IMR-90 (cell line): ENCODE results near the gene MCTP2. TPM values are rescaled to one million over a fixed set of nuclear protein-coding genes. Genes with fewer than 3 reads are reported as not detected.

Source experiments
- ATAC-seq: fragments of 200-7000 bp; cut with Tn5 transposase; 2 replicates; pipeline ENCODE4 v1.9.1; 2020; ENCODE audit warnings: low read depth, mild to moderate bottlenecking, moderate library complexity
- BruUV-seq: library from RNA; stranded (reverse); fragments of 400-500 nt; replicated peaks from 2 replicates; lab custom pipeline; 2021; lab: Mats Ljungman, UMichigan
- CTCF ChIA-PET: fragments of 300-600 bp; formaldehyde crosslinking; extraction: SDS; loops from one replicate; lab custom pipeline; 2021; ENCODE audit warnings: antibody characterized with exemption; lab: Yijun Ruan, JAX
- POLR2A ChIA-PET: fragments of 300-600 bp; sonication (Branson Sonifier 250); formaldehyde crosslinking; loops from one replicate; lab custom pipeline; 2022; ENCODE audit warnings: antibody characterized with exemption; ENCODE audit not compliant: unreplicated experiment; lab: Charles Lee
- DNase-seq: peaks from one replicate; pipeline ENCODE4 v3.0.0; 2013
- H2AFZ ChIP-seq: replicated peaks from 2 replicates; pipeline ENCODE3; 2013; ENCODE audit warnings: low read length, mild to moderate bottlenecking; ENCODE audit not compliant: poor library complexity
- H2AK5ac ChIP-seq: 2 replicates; pipeline ENCODE4 v1.6.1; 2013; ENCODE audit warnings: low read depth, low read length, inconsistent platforms
- H2AK9ac ChIP-seq: replicated peaks from 2 replicates; pipeline ENCODE3; 2013; ENCODE audit warnings: mild to moderate bottlenecking, low read depth, low read length, moderate library complexity; ENCODE audit not compliant: poor library complexity
- H2BK120ac ChIP-seq: 2 replicates; pipeline ENCODE4 v1.6.1; 2013; ENCODE audit warnings: low read depth, low read length, inconsistent platforms
- H2BK15ac ChIP-seq: 3 replicates; pipeline ENCODE4 v1.6.1; 2013; ENCODE audit warnings: low read depth, low read length, inconsistent platforms
- H2BK20ac ChIP-seq: 2 replicates; pipeline ENCODE4 v1.6.1; 2013; ENCODE audit warnings: low read depth, mild to moderate bottlenecking, inconsistent platforms, low read length, moderate library complexity
- H2BK5ac ChIP-seq: 2 replicates; pipeline ENCODE4 v1.6.1; 2013; ENCODE audit warnings: mild to moderate bottlenecking, low read depth, low read length, inconsistent platforms; ENCODE audit not compliant: poor library complexity, severe bottlenecking
- H3K14ac ChIP-seq: replicated peaks from 2 replicates; pipeline ENCODE4 v1.6.1; 2013; ENCODE audit warnings: low read depth, low read length, inconsistent platforms
- H3K18ac ChIP-seq: 2 replicates; pipeline ENCODE4 v1.6.1; 2013; ENCODE audit warnings: low read depth, low read length, control low read depth
- H3K23ac ChIP-seq: 2 replicates; pipeline ENCODE4 v1.6.1; 2013; ENCODE audit warnings: low read depth, low read length, inconsistent platforms
- H3K27ac ChIP-seq: 2 replicates; pipeline ENCODE4 v1.5.1; 2013; ENCODE audit warnings: mild to moderate bottlenecking, control low read depth, low read length; ENCODE audit not compliant: insufficient read depth
- H3K27me3 ChIP-seq: 2 replicates; pipeline ENCODE4 v1.6.1; 2013; ENCODE audit warnings: low read length; ENCODE audit not compliant: control insufficient read depth, insufficient read depth
- H3K36me3 ChIP-seq: 2 replicates; pipeline ENCODE4 v1.6.1; 2013; ENCODE audit warnings: low read length, mixed read lengths; ENCODE audit not compliant: control insufficient read depth, insufficient read depth
- H3K4ac ChIP-seq: 2 replicates; pipeline ENCODE4 v1.6.1; 2013; ENCODE audit warnings: low read depth, low read length, inconsistent platforms
- H3K4me1 ChIP-seq: 2 replicates; pipeline ENCODE4 v1.6.1; 2013; ENCODE audit warnings: low read length, mixed read lengths; ENCODE audit not compliant: control insufficient read depth, insufficient read depth
- H3K4me2 ChIP-seq: 2 replicates; pipeline ENCODE4 v1.6.1; 2013; ENCODE audit warnings: low read depth, mild to moderate bottlenecking, control low read depth, low read length, moderate library complexity
- H3K4me3 ChIP-seq: 2 replicates; pipeline ENCODE4 v1.5.1; 2013; ENCODE audit warnings: low read depth, mild to moderate bottlenecking, control low read depth, low read length, moderate library complexity; ENCODE audit not compliant: insufficient read depth
- H3K56ac ChIP-seq: 2 replicates; pipeline ENCODE4 v1.6.1; 2013; ENCODE audit warnings: low read length, inconsistent platforms; ENCODE audit not compliant: insufficient read depth; ENCODE audit errors: extremely low read depth
- H3K79me1 ChIP-seq, 2 experiments: 2 replicates each; pipeline ENCODE4 v1.6.1; 2013; ENCODE audit warnings: low read length in 2 of 2, inconsistent platforms in 1 of 2, low read depth in 1 of 2
- H3K9ac ChIP-seq: 2 replicates; pipeline ENCODE4 v1.6.1; 2013; ENCODE audit warnings: low read depth, low read length, control low read depth
- H3K9me1 ChIP-seq: 2 replicates; pipeline ENCODE4 v1.6.1; 2013; ENCODE audit warnings: low read length, inconsistent platforms; ENCODE audit not compliant: insufficient read depth
- H3K9me3 ChIP-seq: 2 replicates; pipeline ENCODE4 v1.6.1; 2013; ENCODE audit warnings: low read length; ENCODE audit not compliant: control insufficient read depth, insufficient read depth
- H4K20me1 ChIP-seq: 2 replicates; pipeline ENCODE4 v1.6.1; 2013; ENCODE audit warnings: low read length, inconsistent platforms; ENCODE audit not compliant: insufficient read depth
- H4K5ac ChIP-seq: 2 replicates; pipeline ENCODE4 v1.6.1; 2013; ENCODE audit warnings: mild to moderate bottlenecking, low read depth, low read length, control low read depth
- H4K8ac ChIP-seq, 2 experiments: 2 replicates each; pipeline ENCODE4 v1.6.1; 2013; ENCODE audit warnings: low read depth in 2 of 2, low read length in 2 of 2, control low read depth in 1 of 2, inconsistent platforms in 1 of 2
- H4K91ac ChIP-seq: 2 replicates; pipeline ENCODE4 v1.6.1; 2013; ENCODE audit warnings: low read depth, low read length, inconsistent platforms; ENCODE audit not compliant: insufficient read depth
- BHLHE40 ChIP-seq: fragments of 150-350 bp; IDR thresholded peaks from 2 replicates; pipeline ENCODE4 v1.6.1; 2016; ENCODE audit warnings: mild to moderate bottlenecking, low read depth, low read length
- CEBPB ChIP-seq: IDR thresholded peaks from 2 replicates; pipeline ENCODE4 v1.6.1; 2012; ENCODE audit warnings: low read depth, low read length, improper control_type of control experiment
- MAZ ChIP-seq: IDR thresholded peaks from 2 replicates; pipeline ENCODE4 v1.6.1; 2012; ENCODE audit warnings: low read depth, mild to moderate bottlenecking, low read length, improper control_type of control experiment, moderate library complexity, borderline replicate concordance
- MXI1 ChIP-seq: IDR thresholded peaks from 2 replicates; pipeline ENCODE4 v1.6.1; 2012; ENCODE audit warnings: low read depth, mild to moderate bottlenecking, low read length, moderate library complexity, borderline replicate concordance
- POLR2A ChIP-seq: IDR thresholded peaks from 2 replicates; pipeline ENCODE4 v1.6.1; 2012; ENCODE audit warnings: mild to moderate bottlenecking, low read depth, low read length
- RAD21 ChIP-seq: IDR thresholded peaks from 2 replicates; pipeline ENCODE4 v1.6.1; 2012; ENCODE audit warnings: low read length, improper control_type of control experiment
- RCOR1 ChIP-seq: IDR thresholded peaks from 2 replicates; pipeline ENCODE4 v1.6.1; 2012; ENCODE audit warnings: mild to moderate bottlenecking, low read length, improper control_type of control experiment; ENCODE audit not compliant: insufficient replicate concordance
- SMC3 ChIP-seq: fragments of 150-350 bp; IDR thresholded peaks from 2 replicates; pipeline ENCODE4 v1.6.1; 2016; ENCODE audit warnings: low read depth, mild to moderate bottlenecking, antibody characterized with exemption, low read length, moderate library complexity
- WGBS, 2 experiments: methylation state at CpG; one replicate each; pipeline versions ENCODE4 v1.1.5 to v1.1.7; 2013; ENCODE audit warnings: missing lambda C conversion rate in 2 of 2; ENCODE audit not compliant: insufficient read length in 1 of 2; ENCODE audit errors: extremely low coverage in 2 of 2; 5-methylcytosine and 5-hydroxymethylcytosine counted together
- dilution Hi-C: fragments of 300-500 bp; cut with HindIII; formaldehyde crosslinking; loops from one replicate; pipeline ENCODE4 v1.14.3; 2018; ENCODE audit warnings: low sequenced_read_pairs; ENCODE audit not compliant: unreplicated experiment
- in situ Hi-C: fragments of 300-500 bp; cut with MboI; formaldehyde crosslinking; loops from 3 replicates; pipeline ENCODE4 v1.14.3; 2019; ENCODE audit warnings: low sequenced_read_pairs, inconsistent platforms, mixed read lengths
- intact Hi-C: fragments of 100-400 bp; cut with micrococcal nuclease; formaldehyde crosslinking; loops from 2 replicates; pipeline ENCODE4 v1.10.0; 2022
- polyA plus RNA-seq, 3 experiments: library from polyadenylated mRNA; depleted of rRNA; stranded (reverse); fragments of >200 nt; gene quantifications; 2 replicates each; pipeline ENCODE4 v1.2.3, GENCODE V29; 2012; ENCODE audit warnings: low replicate concordance in 1 of 3
- total RNA-seq: library from RNA; depleted of rRNA; stranded (reverse); fragments of >200 nt; gene quantifications from 2 replicates; pipeline ENCODE4 v1.2.3, GENCODE V29; 2012
- TF ChIP-seq, protein P1 (sequence below): conservative IDR thresholded peaks from 2 replicates; pipeline ENCODE4 v1.5.1; 2012; ENCODE audit warnings: mild to moderate bottlenecking, low read depth, low read length, improper control_type of control experiment

Gene MCTP2
- total and polyA plus RNA-seq, 2 of the 4 experiments (the other 2 are of a cell fraction): 5.1 to 9.9 TPM

DNA sequence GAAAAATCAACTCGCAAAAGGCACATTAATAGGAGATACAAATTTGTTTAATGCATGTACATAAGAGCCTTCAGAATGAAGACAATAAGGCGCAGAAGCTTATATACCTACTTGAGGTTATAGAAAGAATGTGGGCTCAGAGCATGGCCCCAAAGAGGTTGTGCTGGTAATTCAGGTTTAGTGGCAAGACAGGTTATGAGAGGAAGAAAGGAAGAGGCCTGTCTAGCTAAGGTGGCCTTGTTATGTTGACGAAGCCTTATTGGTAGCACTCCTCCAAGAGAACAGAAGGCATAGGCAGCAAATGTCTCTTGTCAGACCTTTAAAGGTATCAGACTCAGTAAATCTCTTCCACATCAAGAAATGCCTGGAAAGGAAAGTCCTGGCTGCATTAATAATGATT, 290.8 kb downstream of the MCTP2 start:
- H3K27me3 ChIP-seq: no peaks in the 10 kb centered on the region
- dilution Hi-C loops (no loop called here), in situ Hi-C loops (no loop called here), intact Hi-C loops (no loop called here)
- no peak overlapping the region for H2BK120ac ChIP-seq
- no peaks in the 10 kb centered on the region for H3K36me3 ChIP-seq
- no peak overlapping the region for H2BK15ac ChIP-seq
- H3K9me1 ChIP-seq: no peaks in the 10 kb centered on the region
- no peak overlapping the region for H4K5ac ChIP-seq
- no peak overlapping the region for H3K18ac ChIP-seq
- H3K4me1 ChIP-seq: no peaks in the 10 kb centered on the region
- H3K56ac ChIP-seq: no peak overlapping the region
- H3K14ac ChIP-seq: no peak overlapping the region
- no peak overlapping the region for H4K8ac ChIP-seq
- H2AK9ac ChIP-seq: no peak overlapping the region
- no peak for DNase-seq
- H3K4me3 ChIP-seq: no peak overlapping the region
- no peaks in the 10 kb centered on the region for H4K20me1 ChIP-seq
- no peak overlapping the region for H2BK5ac ChIP-seq
- ChIA-PET POLR2A (no interaction called here), CTCF (no interaction called here)
- H3K79me1 ChIP-seq: no peaks in the 10 kb centered on the region
- no peak overlapping the region for H3K9ac ChIP-seq
- ATAC-seq: no peak
- no CpG with 5 or more reads among the region's 3 CpGs for WGBS, 2 experiments
- no peak overlapping the region for H2AK5ac ChIP-seq
- no peak overlapping the region for H3K4ac ChIP-seq
- no peak overlapping the region for H3K4me2 ChIP-seq
- H3K27ac ChIP-seq: no peak overlapping the region
- TF ChIP-seq RCOR1 (no peak), POLR2A (no peak), MXI1 (no peak), CEBPB (no peak), SMC3 (no peak), RAD21 (no peak), MAZ (no peak), BHLHE40 (no peak)
- TF ChIP-seq, protein P1, sequence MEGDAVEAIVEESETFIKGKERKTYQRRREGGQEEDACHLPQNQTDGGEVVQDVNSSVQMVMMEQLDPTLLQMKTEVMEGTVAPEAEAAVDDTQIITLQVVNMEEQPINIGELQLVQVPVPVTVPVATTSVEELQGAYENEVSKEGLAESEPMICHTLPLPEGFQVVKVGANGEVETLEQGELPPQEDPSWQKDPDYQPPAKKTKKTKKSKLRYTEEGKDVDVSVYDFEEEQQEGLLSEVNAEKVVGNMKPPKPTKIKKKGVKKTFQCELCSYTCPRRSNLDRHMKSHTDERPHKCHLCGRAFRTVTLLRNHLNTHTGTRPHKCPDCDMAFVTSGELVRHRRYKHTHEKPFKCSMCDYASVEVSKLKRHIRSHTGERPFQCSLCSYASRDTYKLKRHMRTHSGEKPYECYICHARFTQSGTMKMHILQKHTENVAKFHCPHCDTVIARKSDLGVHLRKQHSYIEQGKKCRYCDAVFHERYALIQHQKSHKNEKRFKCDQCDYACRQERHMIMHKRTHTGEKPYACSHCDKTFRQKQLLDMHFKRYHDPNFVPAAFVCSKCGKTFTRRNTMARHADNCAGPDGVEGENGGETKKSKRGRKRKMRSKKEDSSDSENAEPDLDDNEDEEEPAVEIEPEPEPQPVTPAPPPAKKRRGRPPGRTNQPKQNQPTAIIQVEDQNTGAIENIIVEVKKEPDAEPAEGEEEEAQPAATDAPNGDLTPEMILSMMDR: no peak
- no peak overlapping the region for H2BK20ac ChIP-seq
- H4K91ac ChIP-seq: no peak overlapping the region
- peaks cover 8% of the 10 kb centered on the region; the same call in 1 of the 2 replicates for H3K9me3 ChIP-seq
- no peak overlapping the region for H3K23ac ChIP-seq
- H2AFZ ChIP-seq: no peak overlapping the region
- no TSS peak for BruUV-seq
